Tibial nerve (tissue), 3 donors: ENCODE results near the gene HIP1.
"Not testable (repeated sequence)": the region's sequence is repeated elsewhere in the genome, so short reads cannot be mapped to it uniquely, and the experiment has no call there.

Experiments
- POLR2A ChIP-seq, 2 donors: fragments of 450-650 bp; IDR thresholded peaks; one replicate each; pipeline ENCODE4 v1.6.1; 2017; ENCODE audit warnings: antibody characterized with exemption in 2 of 2, mild to moderate bottlenecking in 2 of 2, moderate library complexity in 2 of 2
- TF ChIP-seq, protein P1 (sequence below), 5 experiments: fragments of 200-600 bp in 3 of 5; fragments of 450-650 bp in 2 of 5; sonication (generic) in 3 of 5; IDR thresholded peaks; one replicate each; pipeline ENCODE4 v1.5.1; 2016 to 2019; ENCODE audit warnings: antibody characterized with exemption in 5 of 5, mild to moderate bottlenecking in 3 of 5, moderate library complexity in 2 of 5

- TF ChIP-seq, protein P1, sequence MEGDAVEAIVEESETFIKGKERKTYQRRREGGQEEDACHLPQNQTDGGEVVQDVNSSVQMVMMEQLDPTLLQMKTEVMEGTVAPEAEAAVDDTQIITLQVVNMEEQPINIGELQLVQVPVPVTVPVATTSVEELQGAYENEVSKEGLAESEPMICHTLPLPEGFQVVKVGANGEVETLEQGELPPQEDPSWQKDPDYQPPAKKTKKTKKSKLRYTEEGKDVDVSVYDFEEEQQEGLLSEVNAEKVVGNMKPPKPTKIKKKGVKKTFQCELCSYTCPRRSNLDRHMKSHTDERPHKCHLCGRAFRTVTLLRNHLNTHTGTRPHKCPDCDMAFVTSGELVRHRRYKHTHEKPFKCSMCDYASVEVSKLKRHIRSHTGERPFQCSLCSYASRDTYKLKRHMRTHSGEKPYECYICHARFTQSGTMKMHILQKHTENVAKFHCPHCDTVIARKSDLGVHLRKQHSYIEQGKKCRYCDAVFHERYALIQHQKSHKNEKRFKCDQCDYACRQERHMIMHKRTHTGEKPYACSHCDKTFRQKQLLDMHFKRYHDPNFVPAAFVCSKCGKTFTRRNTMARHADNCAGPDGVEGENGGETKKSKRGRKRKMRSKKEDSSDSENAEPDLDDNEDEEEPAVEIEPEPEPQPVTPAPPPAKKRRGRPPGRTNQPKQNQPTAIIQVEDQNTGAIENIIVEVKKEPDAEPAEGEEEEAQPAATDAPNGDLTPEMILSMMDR (IDR thresholded peaks at IDR 0.05) = not testable (repeated sequence)
- TF ChIP-seq POLR2A (IDR thresholded peaks at IDR 0.05) = not testable (repeated sequence)
These were observed 21.0 kb downstream of the HIP1 start for GRCh38 chr7:75717746-75718145.
